DOHH2 (cell line): ENCODE results near the gene PCDH15.

Experiments
- CTCF ChIP-seq: fragments of 200-600 bp; sonication (generic); IDR thresholded peaks from one replicate; pipeline ENCODE4 v1.5.1; 2014; ENCODE audit warnings: antibody characterized with exemption, mild to moderate bottlenecking, low read depth, low read length; ENCODE audit not compliant: poor library complexity, severe bottlenecking
- EZH2phosphoT487 ChIP-seq: fragments of 200-600 bp; sonication (generic); IDR thresholded peaks from 2 replicates; pipeline ENCODE4 v1.6.1; 2017; ENCODE audit warnings: borderline replicate concordance, mild to moderate bottlenecking, antibody characterized with exemption, low read length, moderate library complexity, mixed read lengths

DNA sequence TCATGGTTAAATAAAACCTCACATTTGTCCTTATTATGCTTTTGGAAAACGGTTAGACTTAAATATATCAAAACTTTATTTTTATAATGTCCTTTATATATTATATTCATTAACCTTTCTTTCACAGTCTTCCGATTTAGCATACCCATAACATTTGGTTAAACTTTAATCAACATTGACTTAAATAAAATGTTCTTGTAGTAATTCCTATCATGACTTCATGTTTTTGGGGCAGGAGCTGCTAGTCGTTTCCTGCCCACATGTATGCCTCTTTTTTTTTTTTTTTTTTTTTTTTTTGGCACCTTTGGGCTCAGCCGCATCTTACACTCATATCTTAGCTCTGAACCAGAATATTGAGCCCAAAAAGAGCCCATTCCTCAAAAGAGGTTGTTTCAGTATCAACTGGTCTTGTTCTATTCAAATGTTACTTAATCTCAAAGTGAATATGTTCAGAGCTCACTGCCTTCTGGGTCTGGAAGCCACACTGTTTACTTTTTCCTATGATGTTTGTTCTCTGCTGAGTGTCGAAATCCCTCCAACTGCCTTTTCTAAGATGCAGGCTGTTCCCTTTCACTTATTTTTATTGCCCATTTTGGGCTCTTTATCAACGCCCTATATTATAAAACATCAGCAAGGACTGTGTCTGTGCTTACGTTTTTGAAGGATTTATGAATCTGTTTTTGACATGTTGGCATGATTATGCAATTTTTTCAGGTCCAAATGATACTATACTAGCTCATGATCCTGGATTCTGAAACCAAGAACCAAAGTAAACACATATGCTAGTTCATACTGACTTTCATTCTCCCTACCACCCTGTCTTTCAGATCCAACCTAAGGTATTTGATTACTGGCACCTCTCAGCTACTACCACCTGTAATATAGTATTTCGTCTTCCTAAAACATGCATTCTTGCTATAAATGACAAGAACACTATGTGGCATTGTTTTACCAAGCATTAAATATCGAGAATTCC lies 914.4 kb downstream of the PCDH15 start:
- TF ChIP-seq EZH2phosphoT487 (no peak), CTCF (no peak)
